NOMO-1 treated with DMSO at 0.1 percent for 48 hours (cell line): ENCODE measurements around the gene KIF3C.
"Not testable (repeated sequence)": the region's sequence is repeated elsewhere in the genome, so short reads cannot be mapped to it uniquely, and the experiment has no call there.

Experiments used
- DNase-seq: peaks from one replicate; lab custom pipeline; 2025; ENCODE audit not compliant: unreplicated experiment; lab: John Stamatoyannopoulos, UW

Gene KIF3C

GRCh38 chr2:25920786-25921415, 61.4 kb downstream of the KIF3C start:
- no peak for DNase-seq

GRCh38 chr2:25920336-25920735, 62.0 kb downstream of the KIF3C start:
- no peak for DNase-seq

GRCh38 chr2:25917832-25918231, 64.5 kb downstream of the KIF3C start:
- no peak for DNase-seq

GRCh38 chr2:25917411-25917810, 64.9 kb downstream of the KIF3C start:
- DNase-seq = not testable (repeated sequence)

- DNase-seq = peak; percentile 39
These were observed 66.1 kb downstream of the KIF3C start for GRCh38 chr2:25915944-25916772.

- not testable (repeated sequence) for DNase-seq
These were observed 66.9 kb downstream of the KIF3C start for GRCh38 chr2:25915411-25915810.

GRCh38 chr2:25913696-25913973, 68.7 kb downstream of the KIF3C start:
- not testable (repeated sequence) for DNase-seq

- no peak for DNase-seq
These were observed 69.2 kb downstream of the KIF3C start for GRCh38 chr2:25912851-25913695.

- DNase-seq = not testable (repeated sequence)
These were observed 72.7 kb downstream of the KIF3C start for GRCh38 chr2:25909574-25909973.

GRCh38 chr2:25905126-25905525, 77.2 kb downstream of the KIF3C start:
- no peak for DNase-seq

- no peak for DNase-seq
These were observed 79.0 kb downstream of the KIF3C start for GRCh38 chr2:25903216-25903776.

- no peak for DNase-seq
These were observed 82.8 kb downstream of the KIF3C start for GRCh38 chr2:25899404-25899970.

- peak; percentile 64 for DNase-seq
These were observed 84.8 kb downstream of the KIF3C start for GRCh38 chr2:25897506-25897905.

GRCh38 chr2:25896308-25896707, 86.0 kb downstream of the KIF3C start:
- DNase-seq = not testable (repeated sequence)

- DNase-seq = no peak
These were observed 86.7 kb downstream of the KIF3C start for GRCh38 chr2:25895610-25896009.

GRCh38 chr2:25895018-25895417, 87.3 kb downstream of the KIF3C start:
- DNase-seq = no peak

- no peak for DNase-seq
These were observed 88.0 kb downstream of the KIF3C start for GRCh38 chr2:25894135-25894830.

- no peak for DNase-seq
These were observed 90.6 kb downstream of the KIF3C start for GRCh38 chr2:25891672-25892071.

GRCh38 chr2:25887624-25888242, 94.6 kb downstream of the KIF3C start:
- no peak for DNase-seq

GRCh38 chr2:25885933-25886332, 96.4 kb downstream of the KIF3C start:
- DNase-seq = no peak
